Endothelial cell (in vitro differentiated cells): ENCODE results near the gene SCAP. TPM values are rescaled to one million over a fixed set of nuclear protein-coding genes. Genes with fewer than 3 reads are reported as not detected.
A peak's percentile ranks its signal among the peaks of the same experiment; 100 is the strongest.

Experiments
- DNase-seq: peaks from one replicate; pipeline ENCODE4 v3.0.0; 2021; ENCODE audit warnings: low spot score
- H3K27ac Mint-ChIP-seq: one replicate; pipeline ENCODE4 v1.8.0; 2021; ENCODE audit warnings: mixed read lengths, inconsistent platforms; ENCODE audit not compliant: unreplicated experiment
- H3K27me3 Mint-ChIP-seq: one replicate; pipeline ENCODE4 v1.8.0; 2021; ENCODE audit warnings: mild to moderate bottlenecking, moderate library complexity, mixed read lengths, inconsistent platforms; ENCODE audit not compliant: unreplicated experiment
- H3K36me3 Mint-ChIP-seq: one replicate; pipeline ENCODE4 v1.8.0; 2021; ENCODE audit warnings: mild to moderate bottlenecking, low read depth, mixed read lengths, inconsistent platforms; ENCODE audit not compliant: unreplicated experiment
- H3K4me1 Mint-ChIP-seq: one replicate; pipeline ENCODE4 v1.8.0; 2021; ENCODE audit warnings: mild to moderate bottlenecking, mixed read lengths, inconsistent platforms; ENCODE audit not compliant: unreplicated experiment
- H3K4me3 Mint-ChIP-seq: one replicate; pipeline ENCODE4 v1.8.0; 2021; ENCODE audit warnings: mild to moderate bottlenecking, mixed read lengths, inconsistent platforms; ENCODE audit not compliant: unreplicated experiment
- H3K9me3 Mint-ChIP-seq: one replicate; pipeline ENCODE4 v1.8.0; 2021; ENCODE audit warnings: mixed read lengths, inconsistent platforms; ENCODE audit not compliant: unreplicated experiment
- total RNA-seq: library from RNA; stranded (reverse); fragmentation: NEBNext Ultra II Directional; extraction: Animal tissue kit (Norgen Biotek cat#: 25700); gene quantifications from one replicate; pipeline ENCODE4 v1.2.1, GENCODE V29; 2021; ENCODE audit not compliant: unreplicated experiment
- TF ChIP-seq, protein P1 (sequence below): fragments of 200-600 bp; sonication (generic); IDR thresholded peaks from one replicate; pipeline ENCODE4 v1.5.0; 2021; ENCODE audit warnings: antibody characterized with exemption; ENCODE audit not compliant: unreplicated experiment

Gene SCAP
- total RNA-seq, 1 donor from 2014 or later: 88.6 TPM

DNA sequence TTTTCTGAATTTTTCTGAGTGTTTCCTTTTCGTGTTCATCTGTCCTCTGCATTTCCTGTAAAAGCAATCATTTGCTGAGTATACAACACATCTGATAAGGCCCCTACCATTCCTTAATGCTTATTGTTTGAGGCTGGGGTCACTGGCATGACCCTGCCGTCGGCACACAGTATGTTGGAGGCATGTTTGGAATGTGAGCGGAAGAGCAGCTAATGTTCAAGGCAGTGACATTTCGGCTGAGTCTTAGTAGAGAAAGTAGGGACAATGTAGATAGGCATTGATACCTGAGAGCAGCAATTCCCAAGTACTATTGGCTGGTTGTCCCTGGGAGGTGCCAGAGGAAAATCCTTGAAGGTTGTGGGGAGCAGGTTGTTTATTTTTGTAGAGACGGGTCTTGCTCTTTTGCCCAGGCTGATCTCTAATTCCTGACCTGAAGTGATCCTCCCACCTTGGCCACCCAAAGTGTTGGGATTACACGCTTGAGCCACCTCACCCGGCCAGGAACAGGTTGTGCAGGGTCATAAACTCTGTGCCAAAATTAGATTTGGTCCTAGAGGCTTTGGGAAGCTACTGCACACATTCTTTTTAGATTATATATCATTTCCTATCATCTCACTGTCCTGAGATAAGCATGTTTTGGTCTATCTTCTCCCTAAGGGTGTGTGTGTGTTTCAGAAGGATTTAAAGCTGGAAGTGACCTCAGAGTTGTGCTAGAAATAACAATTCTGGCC is 81.4 kb downstream of the SCAP start:
- Mint-ChIP-seq H3K27ac (peak overlapping the region; percentile 83), H3K36me3 (peaks cover 6% of the 10 kb centered on the region), H3K4me1 (peaks cover 9% of the 10 kb centered on the region), H3K9me3 (no peaks in the 10 kb centered on the region), H3K4me3 (peak overlapping the region; percentile 57), H3K27me3 (peaks cover 3% of the 10 kb centered on the region)
- no peak for DNase-seq
- TF ChIP-seq, protein P1, sequence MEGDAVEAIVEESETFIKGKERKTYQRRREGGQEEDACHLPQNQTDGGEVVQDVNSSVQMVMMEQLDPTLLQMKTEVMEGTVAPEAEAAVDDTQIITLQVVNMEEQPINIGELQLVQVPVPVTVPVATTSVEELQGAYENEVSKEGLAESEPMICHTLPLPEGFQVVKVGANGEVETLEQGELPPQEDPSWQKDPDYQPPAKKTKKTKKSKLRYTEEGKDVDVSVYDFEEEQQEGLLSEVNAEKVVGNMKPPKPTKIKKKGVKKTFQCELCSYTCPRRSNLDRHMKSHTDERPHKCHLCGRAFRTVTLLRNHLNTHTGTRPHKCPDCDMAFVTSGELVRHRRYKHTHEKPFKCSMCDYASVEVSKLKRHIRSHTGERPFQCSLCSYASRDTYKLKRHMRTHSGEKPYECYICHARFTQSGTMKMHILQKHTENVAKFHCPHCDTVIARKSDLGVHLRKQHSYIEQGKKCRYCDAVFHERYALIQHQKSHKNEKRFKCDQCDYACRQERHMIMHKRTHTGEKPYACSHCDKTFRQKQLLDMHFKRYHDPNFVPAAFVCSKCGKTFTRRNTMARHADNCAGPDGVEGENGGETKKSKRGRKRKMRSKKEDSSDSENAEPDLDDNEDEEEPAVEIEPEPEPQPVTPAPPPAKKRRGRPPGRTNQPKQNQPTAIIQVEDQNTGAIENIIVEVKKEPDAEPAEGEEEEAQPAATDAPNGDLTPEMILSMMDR: no peak

GRCh38 chr3:47392933-47393332 is 82.8 kb downstream of the SCAP start:
- H3K27me3 Mint-ChIP-seq: peaks cover 3% of the 10 kb centered on the region
- peaks cover 10% of the 10 kb centered on the region for H3K36me3 Mint-ChIP-seq
- TF ChIP-seq, protein P1: no peak
- H3K4me1 Mint-ChIP-seq: peaks cover 9% of the 10 kb centered on the region
- H3K4me3 Mint-ChIP-seq: no peak overlapping the region
- H3K9me3 Mint-ChIP-seq: no peaks in the 10 kb centered on the region
- no peak for DNase-seq
- H3K27ac Mint-ChIP-seq: no peak overlapping the region

DNA sequence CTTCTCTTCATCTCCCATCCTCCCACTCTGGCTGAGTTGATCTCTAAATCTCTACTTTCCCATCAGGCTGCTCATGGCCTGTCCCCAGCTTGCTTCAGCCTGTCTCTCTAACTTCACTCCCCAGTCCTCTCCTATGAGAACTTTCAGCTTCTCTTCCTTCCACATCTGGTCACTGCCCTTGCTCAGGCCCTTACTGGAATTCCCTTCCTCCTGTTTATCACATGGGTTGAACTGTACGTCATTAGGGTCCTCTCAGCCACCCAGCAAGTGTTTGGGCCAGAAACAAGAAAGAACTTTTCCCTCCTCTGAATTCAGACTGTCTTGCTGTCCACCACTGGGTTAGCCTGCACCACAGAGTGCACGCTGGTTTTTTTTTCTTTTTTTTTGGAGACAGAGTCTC is 89.9 kb downstream of the SCAP start:
- TF ChIP-seq, protein P1: no peak

DNA sequence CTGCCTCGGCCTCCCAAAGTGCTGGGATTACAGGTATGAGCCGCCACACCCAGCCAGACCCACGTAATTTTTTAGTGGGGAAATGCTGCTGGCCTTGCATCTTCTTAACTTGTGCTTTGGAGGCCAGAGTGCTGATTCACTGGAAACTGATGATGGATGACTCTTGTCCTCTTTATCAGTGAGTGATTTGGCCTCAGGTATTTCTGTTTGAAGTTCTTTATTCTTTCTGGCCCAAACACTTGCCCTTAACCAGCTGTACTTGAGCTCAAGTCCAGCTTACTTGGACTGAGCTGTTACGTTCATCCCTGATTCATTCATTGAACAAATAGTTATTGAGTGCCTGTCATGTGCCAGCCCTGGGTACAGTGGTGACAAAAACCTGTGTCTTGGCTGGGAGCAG is 90.7 kb downstream of the SCAP start:
- no peak for DNase-seq
- TF ChIP-seq, protein P1: no peak
- Mint-ChIP-seq H3K27me3 (no peaks in the 10 kb centered on the region), H3K4me1 (peaks cover 23% of the 10 kb centered on the region), H3K4me3 (no peak overlapping the region), H3K27ac (no peak overlapping the region), H3K9me3 (no peaks in the 10 kb centered on the region), H3K36me3 (peaks cover 12% of the 10 kb centered on the region)

More for the DNA sequence above, 89.9 kb downstream of the SCAP start:
- H3K27ac Mint-ChIP-seq: no peak overlapping the region
- no peaks in the 10 kb centered on the region for H3K27me3 Mint-ChIP-seq
- peaks cover 12% of the 10 kb centered on the region for H3K36me3 Mint-ChIP-seq
- peaks cover 18% of the 10 kb centered on the region for H3K4me1 Mint-ChIP-seq
- no peaks in the 10 kb centered on the region for H3K9me3 Mint-ChIP-seq
- H3K4me3 Mint-ChIP-seq: peak overlapping the region; percentile 60
- DNase-seq: no peak

DNA sequence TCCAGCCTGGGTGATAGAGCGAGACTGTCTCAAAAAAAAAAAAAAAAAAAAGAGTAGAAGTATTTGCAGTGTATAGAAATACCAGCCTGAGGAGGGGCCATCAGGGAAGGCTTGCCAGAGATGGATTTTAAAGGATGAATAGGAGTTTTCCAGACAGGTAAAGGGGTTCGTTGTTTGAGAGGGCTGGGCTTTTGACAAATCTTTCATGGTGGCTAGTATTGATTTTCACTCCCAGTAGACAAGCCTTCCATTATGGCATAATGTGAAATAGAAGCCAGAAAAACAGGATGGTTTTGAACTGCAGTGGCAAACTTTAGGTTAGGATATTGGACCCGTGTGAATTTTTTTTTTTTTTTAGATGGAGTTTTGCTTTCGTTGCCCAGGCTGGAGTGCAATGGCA is 91.3 kb downstream of the SCAP start:
- TF ChIP-seq, protein P1: no peak
- Mint-ChIP-seq H3K36me3 (peaks cover 15% of the 10 kb centered on the region), H3K27me3 (peaks cover 4% of the 10 kb centered on the region), H3K9me3 (no peaks in the 10 kb centered on the region), H3K4me1 (peaks cover 29% of the 10 kb centered on the region), H3K4me3 (no peak overlapping the region), H3K27ac (no peak overlapping the region)
- no peak for DNase-seq
